ENCODE results near the gene GRIA1.
"Not testable (repeated sequence)": the region's sequence is repeated elsewhere in the genome, so short reads cannot be mapped to it uniquely, and the experiment has no call there.

The GRIA1 gene

GRCh38 chr5:153712946-153713345 is 222.5 kb downstream of the GRIA1 start:
- POLR2A ChIA-PET: no interaction called here
- TF ChIP-seq LEF1 (IDR thresholded peaks at IDR 0.05; ENCODE audit: borderline replicate concordance) (no peak), SP1 (IDR thresholded peaks at IDR 0.05) (no peak), FOXM1 (IDR thresholded peaks at IDR 0.05; ENCODE audit: borderline replicate concordance) (no peak), TARDBP (IDR thresholded peaks at IDR 0.05) (no peak), ARNT (IDR thresholded peaks at IDR 0.05) (no peak), L3MBTL2 (conservative IDR thresholded peaks at IDR 0.05) (no peak), FOXK2 (IDR thresholded peaks at IDR 0.05) (no peak)
- TF ChIP-seq, protein P1, sequence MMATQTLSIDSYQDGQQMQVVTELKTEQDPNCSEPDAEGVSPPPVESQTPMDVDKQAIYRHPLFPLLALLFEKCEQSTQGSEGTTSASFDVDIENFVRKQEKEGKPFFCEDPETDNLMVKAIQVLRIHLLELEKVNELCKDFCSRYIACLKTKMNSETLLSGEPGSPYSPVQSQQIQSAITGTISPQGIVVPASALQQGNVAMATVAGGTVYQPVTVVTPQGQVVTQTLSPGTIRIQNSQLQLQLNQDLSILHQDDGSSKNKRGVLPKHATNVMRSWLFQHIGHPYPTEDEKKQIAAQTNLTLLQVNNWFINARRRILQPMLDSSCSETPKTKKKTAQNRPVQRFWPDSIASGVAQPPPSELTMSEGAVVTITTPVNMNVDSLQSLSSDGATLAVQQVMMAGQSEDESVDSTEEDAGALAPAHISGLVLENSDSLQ (IDR thresholded peaks at IDR 0.05): no peak
- CTCF ChIA-PET: no interaction called here
- no peak for DNase-seq (ENCODE audit: extremely low spot score)

- DNase-seq (ENCODE audit: extremely low spot score): no peak
- ChIA-PET CTCF (interaction anchor here (0.7 kb wide), 1 partner anchor 152 kb away, joined by 3 read pairs; no protein-coding TSS in a partner anchor), POLR2A (no interaction called here)
- TF ChIP-seq HDGF (IDR thresholded peaks at IDR 0.05; ENCODE audit: borderline replicate concordance) (no peak), BHLHE40 (IDR thresholded peaks at IDR 0.05; ENCODE audit: borderline replicate concordance) (no peak), SUZ12 (IDR thresholded peaks at IDR 0.05) (no peak), FOXA1 (IDR thresholded peaks at IDR 0.05) (no peak), FOXK2 (IDR thresholded peaks at IDR 0.05) (no peak), TARDBP (IDR thresholded peaks at IDR 0.05) (no peak), ZNF384 (IDR thresholded peaks at IDR 0.05) (no peak), ARNT (IDR thresholded peaks at IDR 0.05) (no peak), FOXM1 (IDR thresholded peaks at IDR 0.05; ENCODE audit: borderline replicate concordance) (no peak), ELF4 (IDR thresholded peaks at IDR 0.05) (no peak), L3MBTL2 (conservative IDR thresholded peaks at IDR 0.05) (no peak), LEF1 (IDR thresholded peaks at IDR 0.05; ENCODE audit: borderline replicate concordance) (no peak), SP1 (IDR thresholded peaks at IDR 0.05) (no peak), CTBP1 (IDR thresholded peaks at IDR 0.05; ENCODE audit: borderline replicate concordance) (no peak), NFRKB (IDR thresholded peaks at IDR 0.05) (no peak)
- TF ChIP-seq, protein P1 (IDR thresholded peaks at IDR 0.05): no peak
Observed at GRCh38 chr5:153713943-153714342, 223.5 kb downstream of the GRIA1 start.

- no peak for DNase-seq (ENCODE audit: extremely low spot score)
- CTCF ChIA-PET: interaction anchor here (0.7 kb wide), 1 partner anchor 153 kb away, joined by 3 read pairs; no protein-coding TSS in a partner anchor
- POLR2A ChIA-PET: no interaction called here
- TF ChIP-seq BHLHE40 (IDR thresholded peaks at IDR 0.05; ENCODE audit: borderline replicate concordance) (no peak), SP1 (IDR thresholded peaks at IDR 0.05) (no peak), LEF1 (IDR thresholded peaks at IDR 0.05; ENCODE audit: borderline replicate concordance) (no peak), FOXA1 (IDR thresholded peaks at IDR 0.05) (no peak), HDGF (IDR thresholded peaks at IDR 0.05; ENCODE audit: borderline replicate concordance) (no peak), NFRKB (IDR thresholded peaks at IDR 0.05) (no peak), SUZ12 (IDR thresholded peaks at IDR 0.05) (no peak), ARNT (IDR thresholded peaks at IDR 0.05) (no peak), TARDBP (IDR thresholded peaks at IDR 0.05) (no peak), FOXM1 (IDR thresholded peaks at IDR 0.05; ENCODE audit: borderline replicate concordance) (no peak), ELF4 (IDR thresholded peaks at IDR 0.05) (no peak), ZNF384 (IDR thresholded peaks at IDR 0.05) (no peak), CTBP1 (IDR thresholded peaks at IDR 0.05; ENCODE audit: borderline replicate concordance) (no peak)
Observed at GRCh38 chr5:153714798-153715197, 224.3 kb downstream of the GRIA1 start.

- POLR2A ChIA-PET: no interaction called here
- CTCF ChIA-PET: no interaction called here
- TF ChIP-seq, protein P1 (IDR thresholded peaks at IDR 0.05): peak; percentile 85
- TF ChIP-seq NFRKB (IDR thresholded peaks at IDR 0.05): no peak
- no peak for DNase-seq (ENCODE audit: extremely low spot score)
Observed at GRCh38 chr5:153717287-153717686, 226.8 kb downstream of the GRIA1 start.

DNA sequence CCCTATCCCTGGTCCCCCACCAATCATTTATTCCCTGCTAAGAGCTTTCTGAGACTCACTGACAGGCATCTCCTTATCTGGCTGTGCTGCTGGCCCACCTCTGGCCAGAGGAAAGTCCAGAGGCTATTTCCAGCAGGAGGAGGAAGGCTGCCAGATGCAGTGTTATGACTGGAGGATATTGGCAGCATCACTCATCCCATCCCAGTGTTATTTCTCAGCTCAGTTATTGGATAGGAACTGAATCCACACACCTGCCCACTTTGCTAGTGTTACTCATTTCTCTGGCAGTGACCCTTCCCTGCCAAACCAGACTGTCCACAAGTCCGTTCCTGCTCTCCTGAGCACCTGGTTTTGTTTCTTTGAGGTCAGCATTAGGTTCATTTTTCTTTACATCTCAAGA is 228.2 kb downstream of the GRIA1 start:
- ChIA-PET POLR2A (no interaction called here), CTCF (no interaction called here)
- DNase-seq (ENCODE audit: extremely low spot score): no peak
- TF ChIP-seq L3MBTL2 (conservative IDR thresholded peaks at IDR 0.05) (no peak), CTBP1 (IDR thresholded peaks at IDR 0.05; ENCODE audit: borderline replicate concordance) (no peak), SP1 (IDR thresholded peaks at IDR 0.05) (no peak), ELF4 (IDR thresholded peaks at IDR 0.05) (no peak), NFRKB (IDR thresholded peaks at IDR 0.05) (no peak), FOXK2 (IDR thresholded peaks at IDR 0.05) (no peak), FOXM1 (IDR thresholded peaks at IDR 0.05; ENCODE audit: borderline replicate concordance) (no peak), BHLHE40 (IDR thresholded peaks at IDR 0.05; ENCODE audit: borderline replicate concordance) (no peak), FOXA1 (IDR thresholded peaks at IDR 0.05) (no peak), LEF1 (IDR thresholded peaks at IDR 0.05; ENCODE audit: borderline replicate concordance) (no peak), ARNT (IDR thresholded peaks at IDR 0.05) (no peak), ZNF384 (IDR thresholded peaks at IDR 0.05) (no peak), TARDBP (IDR thresholded peaks at IDR 0.05) (no peak), HDGF (IDR thresholded peaks at IDR 0.05; ENCODE audit: borderline replicate concordance) (no peak), SUZ12 (IDR thresholded peaks at IDR 0.05) (no peak)
- TF ChIP-seq, protein P1 (IDR thresholded peaks at IDR 0.05): no peak

- TF ChIP-seq FOXM1 (IDR thresholded peaks at IDR 0.05; ENCODE audit: borderline replicate concordance) (no peak), NFRKB (IDR thresholded peaks at IDR 0.05) (no peak), SP1 (IDR thresholded peaks at IDR 0.05) (no peak), ELF4 (IDR thresholded peaks at IDR 0.05) (no peak), HDGF (IDR thresholded peaks at IDR 0.05; ENCODE audit: borderline replicate concordance) (no peak), ARNT (IDR thresholded peaks at IDR 0.05) (no peak), FOXK2 (IDR thresholded peaks at IDR 0.05) (no peak), TARDBP (IDR thresholded peaks at IDR 0.05) (no peak), SUZ12 (IDR thresholded peaks at IDR 0.05) (no peak), CTBP1 (IDR thresholded peaks at IDR 0.05; ENCODE audit: borderline replicate concordance) (no peak), BHLHE40 (IDR thresholded peaks at IDR 0.05; ENCODE audit: borderline replicate concordance) (no peak)
- TF ChIP-seq, protein P1 (IDR thresholded peaks at IDR 0.05): no peak
- CTCF ChIA-PET: no interaction called here
- no peak for DNase-seq (ENCODE audit: extremely low spot score)
- POLR2A ChIA-PET: no interaction called here
Observed at GRCh38 chr5:153719324-153719723, 228.9 kb downstream of the GRIA1 start.

GRCh38 chr5:153723022-153723610 is 232.6 kb downstream of the GRIA1 start:
- CTCF ChIA-PET; POLR2A ChIA-PET; DNase-seq (ENCODE audit: extremely low spot score): not testable (repeated sequence)

Measured in HEK293T (cell line).